Upper lobe of right lung (tissue), 1 donor: ENCODE results near the gene GAB4. TPM values are rescaled to one million over a fixed set of nuclear protein-coding genes. Genes with fewer than 3 reads are reported as not detected.

Experiments
- ATAC-seq: fragments of 200-7000 bp; cut with Tn5 transposase; one replicate; pipeline ENCODE4 v1.9.1; 2020; ENCODE audit warnings: mild to moderate bottlenecking, moderate library complexity
- DNase-seq: peaks from one replicate; pipeline ENCODE4 v3.0.0-alpha.2; 2020
- H3K27ac ChIP-seq: fragments of 200-600 bp; one replicate; pipeline ENCODE4 v1.8.0; 2022
- H3K27me3 ChIP-seq: fragments of 200-600 bp; one replicate; pipeline ENCODE4 v1.8.0; 2022; ENCODE audit warnings: mild to moderate bottlenecking
- H3K36me3 ChIP-seq: fragments of 200-600 bp; one replicate; pipeline ENCODE4 v1.8.0; 2022
- H3K4me1 ChIP-seq: fragments of 200-600 bp; one replicate; pipeline ENCODE4 v1.8.0; 2022
- H3K4me3 ChIP-seq: fragments of 200-600 bp; one replicate; pipeline ENCODE4 v1.8.0; 2022; ENCODE audit warnings: mild to moderate bottlenecking
- H3K9me3 ChIP-seq: fragments of 200-600 bp; one replicate; pipeline ENCODE4 v1.8.0; 2022
- intact Hi-C: fragments of 100-400 bp; cut with DNase I; formaldehyde crosslinking; loops from one replicate; pipeline ENCODE4 v1.11.0; 2022
- total RNA-seq: library from RNA; stranded (reverse); fragmentation: NEBNext Ultra II Directional; extraction: Animal tissue kit (Norgen Biotek cat#: 25700); gene quantifications from one replicate; pipeline ENCODE4 v1.2.1, GENCODE V29; 2021
- TF ChIP-seq, protein P1 (sequence below): fragments of 200-600 bp; IDR thresholded peaks from one replicate; pipeline ENCODE4 v1.8.0; 2022; ENCODE audit warnings: antibody characterized with exemption
- donor health status: DM: no; HTN: yes; CAD: no; lungs with severe emphysema.

GAB4 gene
- total RNA-seq, 1 donor from 2014 or later = not detected

GRCh38 chr22:16962501-16962900 lies 45.5 kb downstream of the GAB4 start:
- H3K4me1 ChIP-seq = no peaks in the 10 kb centered on the region
- no peaks in the 10 kb centered on the region for H3K27me3 ChIP-seq
- H3K27ac ChIP-seq = no peak overlapping the region
- DNase-seq = no peak
- intact Hi-C loops = no loop called here
- H3K4me3 ChIP-seq = no peak overlapping the region
- H3K36me3 ChIP-seq = no peaks in the 10 kb centered on the region
- no peak for ATAC-seq
- no peaks in the 10 kb centered on the region for H3K9me3 ChIP-seq
- TF ChIP-seq, protein P1, sequence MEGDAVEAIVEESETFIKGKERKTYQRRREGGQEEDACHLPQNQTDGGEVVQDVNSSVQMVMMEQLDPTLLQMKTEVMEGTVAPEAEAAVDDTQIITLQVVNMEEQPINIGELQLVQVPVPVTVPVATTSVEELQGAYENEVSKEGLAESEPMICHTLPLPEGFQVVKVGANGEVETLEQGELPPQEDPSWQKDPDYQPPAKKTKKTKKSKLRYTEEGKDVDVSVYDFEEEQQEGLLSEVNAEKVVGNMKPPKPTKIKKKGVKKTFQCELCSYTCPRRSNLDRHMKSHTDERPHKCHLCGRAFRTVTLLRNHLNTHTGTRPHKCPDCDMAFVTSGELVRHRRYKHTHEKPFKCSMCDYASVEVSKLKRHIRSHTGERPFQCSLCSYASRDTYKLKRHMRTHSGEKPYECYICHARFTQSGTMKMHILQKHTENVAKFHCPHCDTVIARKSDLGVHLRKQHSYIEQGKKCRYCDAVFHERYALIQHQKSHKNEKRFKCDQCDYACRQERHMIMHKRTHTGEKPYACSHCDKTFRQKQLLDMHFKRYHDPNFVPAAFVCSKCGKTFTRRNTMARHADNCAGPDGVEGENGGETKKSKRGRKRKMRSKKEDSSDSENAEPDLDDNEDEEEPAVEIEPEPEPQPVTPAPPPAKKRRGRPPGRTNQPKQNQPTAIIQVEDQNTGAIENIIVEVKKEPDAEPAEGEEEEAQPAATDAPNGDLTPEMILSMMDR = no peak

DNA sequence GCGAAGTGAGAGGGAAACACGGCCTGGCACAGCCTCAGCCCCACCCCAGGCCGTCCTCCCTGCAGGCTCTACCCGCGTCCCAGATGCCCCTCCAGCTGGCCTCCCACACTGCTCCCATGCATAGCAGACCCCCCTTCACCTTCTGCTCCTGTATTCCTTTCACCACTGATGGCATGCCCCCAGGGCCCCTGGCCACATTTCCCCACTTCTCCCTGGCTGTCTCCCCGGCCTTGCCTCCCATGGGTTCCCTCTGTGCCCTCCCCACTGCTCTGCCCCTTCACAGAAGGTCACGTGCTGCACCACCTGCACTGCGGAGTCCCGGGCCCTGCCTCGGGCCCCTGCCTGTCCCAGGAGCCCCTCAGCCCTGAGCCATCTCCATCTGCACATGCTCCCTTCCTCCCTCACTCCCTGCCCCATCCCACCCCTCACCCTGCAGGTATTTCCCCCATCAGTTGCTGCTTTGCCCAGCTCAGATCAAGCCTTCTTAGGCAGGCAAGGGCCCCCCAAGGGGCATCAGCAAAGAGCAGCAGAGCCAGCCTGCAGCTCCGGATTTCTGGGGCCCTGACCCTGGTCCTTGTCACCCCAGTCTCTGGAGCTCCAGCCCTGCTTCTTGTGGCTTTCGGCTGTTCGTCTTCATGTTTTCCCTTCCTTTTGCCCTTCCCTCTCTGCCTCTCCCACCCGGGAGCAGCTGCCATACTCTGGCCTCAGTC lies 46.4 kb downstream of the GAB4 start:
- Histone ChIP-seq H3K27ac (no peak overlapping the region), H3K4me1 (no peaks in the 10 kb centered on the region), H3K4me3 (no peak overlapping the region), H3K27me3 (no peaks in the 10 kb centered on the region), H3K9me3 (no peaks in the 10 kb centered on the region), H3K36me3 (no peaks in the 10 kb centered on the region)
- intact Hi-C loops = no loop called here
- DNase-seq (no peak), ATAC-seq (no peak)
- TF ChIP-seq, protein P1 = no peak

- DNase-seq (no peak), ATAC-seq (no peak)
- TF ChIP-seq, protein P1 = no peak
- H3K9me3 ChIP-seq = no peaks in the 10 kb centered on the region
- intact Hi-C loops = no loop called here
- no peaks in the 10 kb centered on the region for H3K27me3 ChIP-seq
- H3K27ac ChIP-seq = no peak overlapping the region
- no peaks in the 10 kb centered on the region for H3K4me1 ChIP-seq
- no peak overlapping the region for H3K4me3 ChIP-seq
- H3K36me3 ChIP-seq = no peaks in the 10 kb centered on the region
These were observed 47.2 kb downstream of the GAB4 start for GRCh38 chr22:16960884-16961249.

GRCh38 chr22:16960220-16960883 lies 47.7 kb downstream of the GAB4 start:
- no peak for ATAC-seq
- no peak overlapping the region for H3K4me3 ChIP-seq
- H3K27ac ChIP-seq = no peak overlapping the region
- intact Hi-C loops = no loop called here
- no peaks in the 10 kb centered on the region for H3K27me3 ChIP-seq
- H3K4me1 ChIP-seq = no peaks in the 10 kb centered on the region
- TF ChIP-seq, protein P1 = no peak
- DNase-seq = no peak
- no peaks in the 10 kb centered on the region for H3K9me3 ChIP-seq
- no peaks in the 10 kb centered on the region for H3K36me3 ChIP-seq

DNA sequence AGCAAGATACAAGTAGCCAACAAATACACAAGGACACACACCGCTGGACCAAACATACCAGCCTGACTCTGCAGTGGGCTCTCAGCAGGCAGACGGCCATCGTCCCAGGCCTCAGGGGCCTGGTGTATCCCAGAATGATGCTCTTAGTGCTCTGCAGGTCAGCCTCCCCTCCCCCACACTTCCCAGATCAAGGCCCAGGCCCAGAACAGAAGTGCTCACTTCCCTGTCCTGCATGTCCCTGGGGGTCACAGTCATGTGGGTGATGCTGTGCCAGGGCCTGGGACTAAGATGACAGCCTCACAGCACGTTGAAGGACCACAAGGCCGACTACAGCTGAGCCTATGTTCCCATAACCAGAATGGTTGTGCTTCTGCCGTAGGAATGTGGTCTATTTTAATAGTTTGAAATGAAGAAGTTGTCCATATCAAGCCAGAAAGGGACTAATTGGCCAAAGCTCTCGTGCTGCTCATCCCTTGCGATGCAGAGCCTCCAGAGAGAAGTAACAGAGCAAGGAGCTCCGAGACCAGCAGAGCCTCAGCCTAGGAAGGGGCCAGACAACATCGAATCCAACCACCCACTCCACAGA lies 48.6 kb downstream of the GAB4 start:
- Histone ChIP-seq H3K27ac (no peak overlapping the region), H3K36me3 (no peaks in the 10 kb centered on the region), H3K4me1 (no peaks in the 10 kb centered on the region), H3K27me3 (no peaks in the 10 kb centered on the region), H3K9me3 (no peaks in the 10 kb centered on the region), H3K4me3 (no peak overlapping the region)
- intact Hi-C loops = no loop called here
- DNase-seq = no peak
- ATAC-seq = no peak
- TF ChIP-seq, protein P1 = no peak
